Ramos (cell line): ENCODE data around the gene LRBA.
"Not testable (repeated sequence)": the region's sequence is repeated elsewhere in the genome, so short reads cannot be mapped to it uniquely, and the experiment has no call there.

Experiments used
- in situ Hi-C: fragments of 300-500 bp; cut with MboI; formaldehyde crosslinking; loops from one replicate; pipeline ENCODE4 v1.14.3; 2022; ENCODE audit warnings: low sequenced_read_pairs; ENCODE audit not compliant: unreplicated experiment

LRBA gene

DNA sequence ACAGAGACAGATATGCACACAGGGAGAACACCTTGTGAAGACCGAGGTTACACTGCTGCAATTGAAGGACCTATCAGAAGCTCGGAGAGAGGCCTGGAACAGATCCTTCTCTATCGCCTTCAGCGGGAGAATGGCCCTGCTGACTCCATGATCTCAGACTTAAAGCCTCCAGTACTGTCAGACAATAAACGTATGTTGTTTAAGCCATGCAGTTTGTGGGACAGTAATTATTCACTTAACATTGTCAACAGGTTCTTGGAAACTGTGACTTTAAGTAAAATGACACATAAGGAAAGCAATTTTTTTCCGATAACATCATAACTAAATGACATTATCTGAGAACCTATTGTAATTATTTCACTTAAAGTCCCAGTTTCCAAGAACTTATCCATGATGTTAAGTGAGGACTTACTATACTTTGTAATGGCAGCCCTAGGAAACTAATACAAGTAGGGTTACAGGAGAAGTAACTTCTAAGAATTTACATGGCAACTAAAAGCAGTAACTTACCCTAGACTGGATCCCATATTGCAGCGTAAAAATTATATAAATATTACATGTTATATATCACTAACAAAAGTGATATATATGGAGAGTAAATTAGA, 613.9 kb downstream of the LRBA start:
- in situ Hi-C loops = no loop called here

DNA sequence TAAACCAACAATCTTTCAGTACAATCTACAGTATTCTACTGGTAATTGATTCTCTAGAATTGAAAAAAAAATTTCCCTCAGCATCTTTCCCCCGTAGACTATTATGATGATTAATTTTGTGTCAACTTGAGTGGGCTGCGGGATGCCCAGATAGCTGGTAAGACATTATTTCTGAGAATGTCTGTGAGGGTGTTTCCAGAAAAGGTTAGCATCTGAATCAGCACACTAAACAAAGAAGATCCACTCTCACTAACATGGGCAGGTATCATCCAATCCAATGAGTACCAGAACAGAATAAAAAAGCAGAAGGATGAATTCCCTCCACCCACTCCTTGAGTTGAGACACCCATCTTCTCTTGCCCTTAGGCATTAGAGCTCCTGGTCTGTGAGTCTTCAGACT, 619.2 kb downstream of the LRBA start:
- in situ Hi-C loops = no loop called here

DNA sequence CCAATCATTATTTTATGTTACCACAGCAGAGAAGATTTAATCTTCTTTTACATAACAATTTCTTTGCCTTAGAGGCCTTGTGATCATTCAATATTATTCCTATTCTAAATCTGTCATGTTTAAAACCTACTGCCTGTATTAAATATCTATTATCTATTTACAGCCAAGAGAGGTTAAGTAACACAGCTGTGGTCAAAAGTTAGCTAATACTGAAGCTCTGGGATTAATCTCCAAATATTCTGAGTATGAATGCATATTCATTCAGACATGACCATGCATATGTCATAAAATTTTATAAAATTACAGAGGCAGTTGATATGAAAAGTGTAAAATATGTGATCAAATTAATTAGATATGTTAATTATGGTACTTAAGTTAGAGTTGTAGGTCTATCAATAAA, 621.0 kb downstream of the LRBA start:
- in situ Hi-C loops = no loop called here

DNA sequence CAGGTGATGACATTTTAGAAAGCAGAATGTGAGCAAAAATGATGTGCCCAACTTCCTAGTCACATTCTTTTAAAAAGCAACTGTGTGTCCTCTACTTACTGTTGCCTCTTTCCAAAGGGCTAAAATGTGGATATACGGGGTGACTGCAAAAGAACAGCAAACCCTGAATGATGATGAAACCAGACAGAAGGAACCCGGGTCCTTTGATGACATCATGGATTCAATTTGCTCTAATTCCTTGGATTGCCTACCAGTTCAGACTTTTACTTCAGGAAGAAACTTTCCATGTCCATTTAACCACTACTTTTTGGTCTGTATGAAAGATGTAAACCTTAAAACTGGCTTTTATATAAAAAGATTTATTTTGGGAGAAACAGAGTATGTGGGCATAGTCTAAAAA, 624.0 kb downstream of the LRBA start:
- in situ Hi-C loops = no loop called here

DNA sequence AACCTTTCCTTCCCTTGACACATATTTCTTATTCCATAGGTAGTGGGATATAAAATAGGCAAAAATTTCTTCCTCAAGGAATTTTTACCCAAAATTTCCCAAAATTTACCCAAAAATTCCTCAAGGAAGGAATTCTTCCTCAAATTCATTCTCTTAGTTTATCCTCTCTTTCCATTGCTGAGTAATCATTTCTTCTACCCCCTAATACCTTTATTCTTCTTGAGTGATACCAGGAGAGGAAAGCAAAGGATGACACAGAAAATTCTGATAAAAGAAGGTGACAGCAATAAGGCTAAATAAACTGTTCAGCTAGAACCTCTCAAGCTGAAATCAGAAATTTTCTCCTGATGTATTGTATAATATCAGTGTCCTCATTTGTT, 624.6 kb downstream of the LRBA start:
- in situ Hi-C loops = no loop called here

DNA sequence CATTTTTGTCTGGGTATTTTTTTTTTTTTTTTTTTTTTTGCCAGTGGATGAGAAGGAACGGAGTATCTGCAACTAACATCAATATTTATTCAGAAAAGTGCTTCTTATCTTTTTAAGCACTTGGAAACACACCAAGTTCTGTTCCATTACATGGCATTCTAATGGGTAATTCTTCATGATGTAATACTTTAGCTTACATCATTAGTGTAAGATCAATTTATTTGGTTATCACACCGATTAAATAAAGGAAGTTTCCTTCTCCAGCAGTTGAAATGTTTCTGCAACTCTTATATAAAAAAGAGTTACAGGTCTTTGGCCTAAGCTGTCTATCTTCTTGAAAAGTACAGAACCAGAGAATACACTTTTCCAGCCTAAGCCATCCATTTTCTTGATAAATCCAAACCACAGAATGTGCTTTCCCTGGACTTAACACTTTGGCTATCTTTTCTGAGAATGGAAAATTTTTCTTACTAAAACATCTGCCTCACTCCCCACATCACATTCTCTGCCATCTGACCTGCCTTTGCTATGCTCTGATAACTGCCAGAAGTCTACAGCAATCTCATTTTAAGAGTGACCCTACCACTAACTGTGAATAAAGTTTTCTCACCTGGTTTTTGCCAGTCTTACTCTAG, 625.1 kb downstream of the LRBA start:
- in situ Hi-C loops = no loop called here

DNA sequence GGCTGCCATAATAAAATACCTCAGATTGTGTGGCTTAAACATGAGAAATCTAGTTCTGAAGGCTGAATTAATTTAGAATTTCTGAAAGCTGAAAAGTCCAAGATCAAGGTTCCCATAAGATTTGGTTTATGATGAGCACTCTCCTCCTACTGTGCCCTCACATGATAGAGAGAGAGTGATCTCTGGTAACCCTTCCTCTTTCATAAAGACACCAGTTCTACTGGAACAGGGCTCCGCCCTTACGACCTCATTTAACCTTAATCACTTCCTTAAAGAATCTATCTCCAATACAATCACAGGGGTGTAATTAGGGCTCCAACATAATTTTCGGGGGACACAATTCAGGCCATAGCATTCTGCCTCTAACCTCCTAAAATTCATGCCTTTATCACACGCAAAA, 627.1 kb downstream of the LRBA start:
- in situ Hi-C loops = no loop called here

DNA sequence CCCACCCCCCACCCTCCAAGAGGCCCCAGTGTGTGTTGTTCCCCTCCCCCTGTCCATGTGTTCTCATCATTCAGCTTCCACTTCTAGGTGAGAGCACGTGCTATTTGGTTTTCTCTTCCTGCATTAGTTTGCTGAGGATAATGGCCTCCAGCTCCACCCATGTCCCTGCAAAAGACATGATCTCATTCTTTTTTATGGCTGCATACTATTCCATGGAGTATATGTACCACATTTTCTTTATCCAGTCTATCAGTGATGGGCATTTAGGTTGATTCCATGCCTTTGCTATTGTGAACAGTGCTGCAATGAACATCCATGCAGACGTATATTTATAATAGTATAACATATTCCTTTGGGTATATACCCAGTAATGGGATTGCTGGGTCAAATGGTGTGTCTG, 628.7 kb downstream of the LRBA start:
- in situ Hi-C loops = not testable (repeated sequence)

DNA sequence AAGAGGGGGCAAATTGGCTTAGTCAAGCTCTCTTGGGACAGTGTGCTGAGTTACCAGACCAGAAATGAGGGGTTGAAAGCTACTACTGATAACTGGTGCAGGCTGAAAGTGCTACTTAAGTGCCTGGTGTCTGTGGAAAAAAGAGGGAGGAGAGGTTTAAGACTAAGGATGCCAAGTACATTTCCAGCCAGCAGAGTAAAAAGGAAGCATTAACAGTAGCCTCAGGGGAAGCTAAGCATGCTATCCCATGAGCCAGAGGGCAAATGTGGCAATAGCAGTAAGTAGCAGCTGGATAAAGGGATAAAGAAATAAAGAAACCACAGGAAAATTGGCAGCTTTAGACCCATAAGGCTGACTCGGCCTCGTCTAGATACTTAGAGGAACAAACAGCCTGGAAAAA, 629.5 kb downstream of the LRBA start:
- in situ Hi-C loops = no loop called here

DNA sequence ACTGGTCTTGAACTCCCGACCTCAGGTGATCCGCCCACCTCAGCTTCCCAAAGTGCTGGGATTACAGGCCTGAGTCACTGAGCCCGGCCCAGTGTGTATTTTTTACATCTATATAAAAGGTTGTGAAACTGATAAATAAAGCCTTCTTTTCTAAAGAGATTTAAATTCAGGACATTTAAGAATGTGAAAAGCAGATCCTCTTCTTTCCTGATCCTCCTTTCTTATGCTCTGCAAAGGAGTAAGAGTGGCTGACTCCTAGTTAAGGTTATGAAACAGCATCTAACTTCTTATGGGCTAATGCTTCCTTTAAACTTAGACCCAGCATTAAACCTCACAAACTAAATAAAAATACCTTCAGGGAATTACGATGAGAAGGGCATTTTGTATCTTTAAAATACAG, 630.8 kb downstream of the LRBA start:
- in situ Hi-C loops = no loop called here

DNA sequence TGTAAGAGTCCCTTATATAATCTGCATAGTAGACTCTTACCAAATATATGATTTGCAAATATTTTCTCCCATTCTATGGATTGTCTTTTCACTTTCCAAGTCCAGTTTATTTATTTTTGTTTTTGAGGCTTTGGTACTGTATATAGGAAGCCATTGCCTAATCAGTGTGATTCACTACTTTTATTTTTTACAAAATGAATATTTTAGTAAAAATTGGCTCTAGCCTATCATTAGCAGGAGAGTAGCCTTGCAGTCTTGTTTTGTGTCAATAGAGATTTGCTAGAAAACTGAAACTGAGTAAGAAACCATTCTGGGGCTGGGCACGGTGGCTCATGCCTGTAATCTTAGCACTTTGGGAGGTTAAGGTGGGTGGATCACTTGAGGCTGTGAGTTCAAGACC, 633.1 kb downstream of the LRBA start:
- in situ Hi-C loops = no loop called here

DNA sequence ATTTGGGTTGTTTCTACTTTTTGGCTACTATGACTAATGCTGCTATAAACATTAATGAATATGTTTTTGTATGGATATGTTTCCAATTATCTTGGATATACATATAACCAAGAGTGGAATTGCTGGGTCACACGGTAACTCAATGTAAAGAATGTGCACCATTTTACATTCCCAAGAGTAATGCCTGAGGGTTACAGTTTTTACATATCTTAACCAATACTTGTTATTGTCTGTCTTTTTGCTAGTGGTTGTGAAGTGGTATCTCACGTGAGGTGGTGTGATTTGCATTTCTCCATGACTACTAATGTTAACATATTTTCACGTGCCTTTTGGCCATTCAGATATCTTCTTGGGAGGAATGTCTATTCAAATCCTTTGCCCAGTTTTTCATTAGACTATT, 633.5 kb downstream of the LRBA start:
- in situ Hi-C loops = no loop called here

DNA sequence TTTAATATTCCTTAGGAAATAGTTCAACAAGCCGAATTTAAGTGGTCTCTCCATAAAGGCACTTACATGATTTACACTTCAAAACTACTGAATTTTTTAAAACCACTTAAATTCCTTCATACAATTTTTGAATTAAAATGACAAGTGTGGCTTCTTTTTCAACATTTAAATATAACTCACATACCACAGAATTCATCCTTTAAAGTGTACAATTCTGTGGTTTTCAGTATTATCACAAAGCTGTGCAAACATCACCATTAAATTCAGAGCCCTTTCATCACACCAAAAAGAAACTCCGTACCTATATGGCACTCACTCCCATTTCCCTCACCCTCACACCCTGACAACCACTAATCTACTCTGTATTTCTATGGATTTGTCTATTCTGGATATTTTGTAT, 634.0 kb downstream of the LRBA start:
- in situ Hi-C loops = no loop called here

DNA sequence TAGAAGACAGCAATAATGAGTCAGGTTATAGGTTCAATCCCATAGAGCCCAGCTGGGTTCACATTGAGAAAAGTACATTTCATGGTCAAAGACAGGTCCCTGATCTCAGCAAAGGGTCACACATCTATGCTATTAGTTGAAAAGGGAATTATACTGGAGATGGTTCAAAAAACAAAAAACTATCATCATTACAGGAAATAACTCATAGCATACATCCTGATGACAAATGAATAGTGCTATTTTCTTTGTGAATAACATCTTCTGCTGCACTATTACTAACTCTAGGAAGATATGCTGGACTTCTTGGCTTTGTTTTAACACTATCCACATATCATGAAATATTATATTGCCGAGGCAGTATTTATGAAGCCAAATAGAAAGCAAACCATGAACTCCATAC, 635.6 kb downstream of the LRBA start:
- in situ Hi-C loops = no loop called here

DNA sequence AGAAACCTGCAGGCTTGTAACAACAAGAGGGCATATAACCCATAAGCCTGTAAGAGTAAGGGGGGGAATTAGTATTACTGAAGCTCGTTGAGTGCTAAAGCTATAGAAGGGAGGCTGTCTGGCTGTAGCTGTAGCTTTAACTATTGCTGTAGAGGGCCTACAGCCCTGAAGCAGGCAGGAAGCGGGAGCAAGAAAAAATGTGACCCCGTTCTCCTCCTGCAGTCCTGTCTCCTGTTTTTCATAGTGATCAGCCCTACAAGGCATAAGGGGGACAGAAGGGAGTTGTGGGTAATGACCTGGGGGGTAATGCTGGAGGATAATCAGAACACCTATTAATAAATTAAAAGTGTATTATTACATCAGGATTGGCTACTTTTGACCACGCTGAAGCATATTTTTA, 640.1 kb downstream of the LRBA start:
- in situ Hi-C loops = no loop called here

DNA sequence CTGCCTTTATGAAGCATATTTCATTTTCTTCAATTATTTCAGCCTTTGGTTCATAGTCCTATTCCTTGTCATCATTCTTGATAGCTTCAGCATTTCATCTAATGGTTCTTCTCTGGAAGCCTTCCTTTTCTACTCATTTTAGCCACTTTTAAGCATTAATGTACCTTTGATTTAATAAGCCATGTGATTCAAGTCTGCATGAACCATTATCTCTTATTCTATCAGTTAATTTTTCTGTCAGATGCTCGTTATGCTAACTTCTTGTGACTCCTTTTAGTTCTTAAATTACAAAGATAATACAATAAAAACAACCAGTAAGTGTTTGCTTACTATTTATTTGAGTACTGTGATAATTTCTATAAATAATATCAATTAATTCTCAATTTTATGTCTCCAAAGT, 643.2 kb downstream of the LRBA start:
- in situ Hi-C loops = no loop called here

DNA sequence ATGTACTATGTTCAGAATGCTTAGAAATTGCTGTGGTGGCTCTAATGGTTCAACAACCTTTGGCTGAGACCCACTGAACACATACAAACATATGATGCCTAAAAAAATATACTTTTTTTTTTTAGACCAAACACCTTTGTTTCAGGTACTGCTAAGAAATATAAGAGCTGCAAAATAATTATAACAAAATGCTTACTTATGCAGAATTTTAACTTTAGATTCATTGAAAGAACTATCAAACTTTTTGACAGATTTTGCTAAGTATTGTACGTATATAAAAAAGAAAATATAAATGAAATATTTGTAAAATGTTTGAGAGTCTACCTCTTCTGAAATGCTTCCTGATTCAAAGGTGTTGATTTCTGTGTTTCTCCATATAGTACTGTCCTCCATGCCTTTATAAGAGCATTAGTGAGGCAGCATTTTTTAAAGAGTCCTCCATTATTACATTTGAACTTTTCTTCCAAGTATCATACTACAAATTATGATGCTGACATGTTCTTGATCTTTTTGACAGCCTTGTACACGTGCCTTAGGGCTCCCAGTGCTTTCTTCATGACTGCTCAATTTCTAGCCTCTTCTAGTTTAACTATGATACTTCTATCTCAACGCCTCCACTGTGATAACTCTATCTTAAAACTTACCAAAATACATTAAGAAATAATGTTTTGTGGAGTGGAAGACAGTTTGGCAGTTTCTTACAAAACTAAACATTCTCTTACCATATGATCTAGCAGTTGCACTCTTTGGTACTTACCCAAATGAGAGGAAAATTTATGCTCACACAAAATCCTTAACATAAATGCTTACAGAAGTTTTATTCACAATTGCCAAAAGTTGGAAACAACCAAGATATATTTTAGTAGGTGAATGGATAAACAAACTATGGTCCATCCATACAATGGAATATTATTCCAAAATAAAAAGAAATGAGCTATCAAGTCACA, 645.4 kb downstream of the LRBA start:
- in situ Hi-C loops = no loop called here

DNA sequence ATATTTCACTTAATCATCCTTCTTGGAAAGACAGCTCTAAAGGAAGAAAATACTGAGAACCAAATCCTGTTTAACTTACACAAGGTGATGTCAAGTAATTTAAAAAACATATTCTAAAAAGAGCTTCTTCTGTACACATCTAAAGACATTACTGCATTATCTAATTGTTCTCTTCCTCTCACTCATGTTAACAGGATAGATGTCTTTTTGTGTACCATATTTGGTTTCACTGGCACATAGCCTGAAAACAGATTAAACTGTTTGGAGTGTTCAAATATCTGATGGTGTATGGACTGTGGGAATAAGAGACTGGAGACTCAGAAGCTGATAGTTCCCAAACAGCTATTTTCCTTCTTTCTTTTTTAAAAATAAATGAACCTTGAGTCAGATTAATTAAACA, 646.4 kb downstream of the LRBA start:
- in situ Hi-C loops = no loop called here

DNA sequence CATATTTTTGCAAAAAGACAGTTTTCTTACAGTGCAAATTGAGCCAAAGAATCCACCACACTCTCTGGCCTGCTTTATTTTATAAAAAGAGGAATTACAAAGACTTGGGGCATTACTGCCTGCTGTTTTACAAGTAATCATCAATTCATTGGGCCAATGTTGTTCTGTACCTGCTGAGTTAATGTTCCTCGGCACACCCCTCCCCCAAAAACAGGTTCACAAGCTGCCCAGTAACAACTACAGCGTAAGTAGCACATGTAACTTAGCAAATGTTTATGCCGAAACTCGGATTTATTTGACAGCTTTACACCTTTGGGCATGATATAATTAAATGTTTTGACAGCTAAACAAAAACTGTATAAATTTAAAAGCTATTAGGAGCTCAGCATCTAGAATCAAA, 647.8 kb downstream of the LRBA start:
- in situ Hi-C loops = no loop called here

DNA sequence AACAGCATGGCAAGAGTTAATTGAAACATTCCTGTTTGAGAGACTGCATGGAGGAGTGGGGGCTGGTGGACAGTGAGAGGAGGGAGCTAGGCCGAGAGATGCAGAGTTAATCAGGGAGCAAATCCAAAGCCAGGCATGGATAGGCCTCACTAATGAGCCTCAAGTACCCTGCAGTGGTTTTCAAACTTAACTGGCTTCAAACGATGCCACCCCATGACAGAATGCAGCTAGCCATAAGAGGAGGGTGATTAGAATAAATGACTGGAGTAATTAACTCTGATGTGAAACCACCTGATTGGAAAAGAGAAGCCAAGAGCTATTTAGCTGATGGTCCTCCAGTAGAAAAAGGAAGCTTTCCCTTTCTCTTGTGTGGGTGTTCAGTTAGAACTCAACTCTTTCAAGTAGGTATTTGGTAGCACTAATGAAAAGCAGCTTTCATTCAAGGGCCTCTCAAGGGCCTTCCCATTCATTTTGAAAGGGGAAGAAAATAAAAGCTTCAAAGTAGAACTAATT, 648.5 kb downstream of the LRBA start:
- in situ Hi-C loops = no loop called here
